Neural progenitor cell (in vitro differentiated cells): ENCODE data around the gene CHRDL2.

Experiments used
- CTCF ChIP-seq: fragments of 200-600 bp; sonication (generic); IDR thresholded peaks from 2 replicates; pipeline ENCODE4 v1.5.1; 2017; ENCODE audit warnings: antibody characterized with exemption, mild to moderate bottlenecking
- EZH2 ChIP-seq: fragments of 200-600 bp; sonication (generic); IDR thresholded peaks from 2 replicates; pipeline ENCODE4 v1.6.1; 2017; ENCODE audit warnings: antibody characterized with exemption, mild to moderate bottlenecking, moderate library complexity
- EZH2phosphoT487 ChIP-seq: fragments of 200-600 bp; sonication (generic); IDR thresholded peaks from 2 replicates; pipeline ENCODE4 v1.6.1; 2017; ENCODE audit warnings: antibody characterized with exemption

- TF ChIP-seq CTCF (no peak), EZH2phosphoT487 (no peak), EZH2 (no peak)
Measured at GRCh38 chr11:74670171-74670570, 61.1 kb downstream of the CHRDL2 start.
